ENCODE measurements around the gene BEND2. TPM values are rescaled to one million over a fixed set of nuclear protein-coding genes. Genes with fewer than 3 reads are reported as not detected.

Gene BEND2
- total and polyA plus RNA-seq, 10 donors, result 0.02 to 0.83 (median 0.43) TPM

DNA sequence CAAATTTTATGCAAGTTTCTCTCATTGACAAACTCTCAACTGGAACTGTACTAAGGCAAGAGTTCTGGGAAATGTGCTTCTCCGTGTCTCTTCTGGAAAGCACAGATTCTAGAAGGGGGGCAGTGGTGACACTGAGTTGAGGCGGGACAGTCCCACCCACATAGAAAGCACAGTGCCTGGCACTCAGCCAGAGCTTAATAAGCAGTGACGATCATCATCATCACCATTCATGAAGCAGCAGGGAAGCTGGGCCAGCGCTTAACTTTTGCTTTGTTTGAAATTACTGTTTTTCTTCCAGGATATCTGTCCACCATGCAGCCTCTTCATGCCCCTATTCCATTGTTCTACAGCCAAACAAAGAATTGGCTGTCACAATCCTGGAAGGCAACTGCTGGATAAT, 60.3 kb downstream of the BEND2 start:
- no peak overlapping the region for H3K4me3 ChIP-seq
- WGBS, 5 donors, result 66 to 77% (median 76%) methylated on average over 3 to 4 of the region's 4 CpGs
- intact Hi-C loops (cut with DNase I; ENCODE audit: low total_unique reads), result no loop called here
- TF ChIP-seq CTCF (IDR thresholded peaks at IDR 0.05 in 8 of 11, conservative IDR thresholded peaks at IDR 0.05 in 3 of 11) (no peak), POLR2AphosphoS5 (IDR thresholded peaks at IDR 0.05) (no peak), POLR2A (IDR thresholded peaks at IDR 0.05) (no peak)
- H3K27me3 ChIP-seq (replicated peaks in 1 of 7), result no peaks in the 10 kb centered on the region
- H3K4me1 ChIP-seq, result no peaks in the 10 kb centered on the region
- no peaks in the 10 kb centered on the region for H3K36me3 ChIP-seq
- no peak overlapping the region for H3K27ac ChIP-seq
- no peaks in the 10 kb centered on the region for H3K9me3 ChIP-seq
- no peak for DNase-seq

DNA sequence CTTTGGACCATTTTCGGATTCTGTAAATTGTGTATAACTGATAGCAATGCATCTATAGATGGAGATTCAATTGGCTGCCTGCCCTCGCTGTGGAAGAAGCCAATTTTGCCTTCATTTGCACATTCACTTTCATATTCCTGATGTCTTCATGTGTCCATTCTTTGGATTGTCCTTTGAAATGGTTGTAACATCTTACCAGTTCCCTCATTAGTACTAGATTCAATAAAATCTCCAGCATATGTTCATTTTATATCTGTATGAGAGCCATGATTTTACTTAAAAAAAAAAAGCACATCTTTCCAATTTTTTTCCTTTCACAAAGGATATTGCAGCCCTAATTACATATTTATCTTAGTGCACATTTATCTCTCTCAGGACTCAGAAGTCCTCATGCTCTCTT, 61.7 kb downstream of the BEND2 start:
- WGBS, 5 donors, result 69 to 86% (median 78%) methylated on average over 2 of the region's 2 CpGs
- Histone ChIP-seq H3K4me1 (no peaks in the 10 kb centered on the region), H3K4me3 (no peak overlapping the region), H3K36me3 (no peaks in the 10 kb centered on the region), H3K27ac (no peak overlapping the region), H3K9me3 (no peaks in the 10 kb centered on the region), H3K27me3 (replicated peaks in 1 of 7) (no peaks in the 10 kb centered on the region)
- no peak for DNase-seq
- intact Hi-C loops (cut with DNase I; ENCODE audit: low total_unique reads), result no loop called here
- no peak for TF ChIP-seq POLR2AphosphoS5 (IDR thresholded peaks at IDR 0.05)

- no peak for DNase-seq
- H3K9me3 ChIP-seq, result no peaks in the 10 kb centered on the region
- TF ChIP-seq POLR2A (IDR thresholded peaks at IDR 0.05), result no peak
- TF ChIP-seq POLR2AphosphoS5 (IDR thresholded peaks at IDR 0.05), result no peak
- no peak for TF ChIP-seq CTCF (IDR thresholded peaks at IDR 0.05 in 8 of 11, conservative IDR thresholded peaks at IDR 0.05 in 3 of 11)
- intact Hi-C loops (cut with DNase I; ENCODE audit: low total_unique reads), result no loop called here
- WGBS, 5 donors, result 52 to 82% (median 79%) methylated on average over 1 of the region's 1 CpG
- H3K27me3 ChIP-seq (replicated peaks in 1 of 7), result peaks cover 0 to 4% (median 0%) of the 10 kb centered on the region in 7 donors
- no peak overlapping the region for H3K4me3 ChIP-seq
- no peaks in the 10 kb centered on the region for H3K4me1 ChIP-seq
- no peak overlapping the region for H3K27ac ChIP-seq
- no peaks in the 10 kb centered on the region for H3K36me3 ChIP-seq
Measured at GRCh38 chrX:18151649-18152048, 69.0 kb downstream of the BEND2 start.

DNA sequence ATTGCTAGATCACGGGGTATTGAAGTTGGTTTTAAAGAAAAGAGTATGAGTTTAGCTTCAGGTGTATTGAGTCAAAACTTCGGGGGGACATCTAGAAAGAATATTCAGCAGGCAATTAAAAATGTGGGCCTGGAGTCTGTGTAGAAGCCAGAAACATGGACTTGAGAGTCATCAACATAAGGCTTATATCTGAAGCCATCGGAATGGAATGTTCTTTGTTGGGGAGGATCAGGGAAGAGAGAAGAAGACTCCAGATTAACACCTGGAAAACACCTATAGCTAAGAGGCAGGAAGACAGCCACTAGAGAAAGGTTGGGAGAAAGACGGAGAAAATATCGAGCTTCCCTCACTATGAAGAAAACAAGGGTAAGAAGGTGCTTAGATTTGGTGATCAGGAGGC, 69.5 kb downstream of the BEND2 start:
- no peaks in the 10 kb centered on the region for H3K36me3 ChIP-seq
- intact Hi-C loops (cut with DNase I; ENCODE audit: low total_unique reads), result no loop called here
- no peak overlapping the region for H3K27ac ChIP-seq
- H3K27me3 ChIP-seq (replicated peaks in 1 of 7), result peaks cover 0 to 4% (median 0%) of the 10 kb centered on the region in 7 donors
- H3K9me3 ChIP-seq, result no peaks in the 10 kb centered on the region
- TF ChIP-seq POLR2A (IDR thresholded peaks at IDR 0.05) (no peak), CTCF (IDR thresholded peaks at IDR 0.05 in 8 of 11, conservative IDR thresholded peaks at IDR 0.05 in 3 of 11) (no peak), POLR2AphosphoS5 (IDR thresholded peaks at IDR 0.05) (no peak)
- 79 to 95% (median 82%) methylated on average over 5 of the region's 5 CpGs for WGBS, 5 donors
- H3K4me1 ChIP-seq, result no peaks in the 10 kb centered on the region
- no peak overlapping the region for H3K4me3 ChIP-seq
- no peak for DNase-seq

DNA sequence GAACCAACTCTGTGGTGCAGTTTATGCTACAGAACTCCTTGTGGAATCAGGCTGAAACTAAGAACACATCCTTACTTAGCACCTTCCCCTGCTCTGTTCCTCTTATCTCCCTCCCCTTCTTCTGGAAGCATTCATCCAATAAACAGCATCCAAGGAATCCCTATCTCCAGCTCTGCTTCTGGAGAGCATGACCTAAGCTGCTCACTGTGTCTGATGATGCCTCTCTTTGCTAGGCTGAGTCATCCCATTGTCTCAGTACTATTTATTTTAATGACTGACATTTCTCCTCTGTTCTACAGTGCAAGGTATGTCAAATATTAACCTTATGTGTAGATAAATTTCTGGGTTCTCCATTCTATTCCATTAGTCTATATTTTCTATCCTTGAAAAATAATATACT, 71.2 kb downstream of the BEND2 start:
- Histone ChIP-seq H3K27ac (no peak overlapping the region), H3K36me3 (no peaks in the 10 kb centered on the region), H3K4me1 (no peaks in the 10 kb centered on the region), H3K4me3 (no peak overlapping the region), H3K9me3 (no peaks in the 10 kb centered on the region), H3K27me3 (replicated peaks in 1 of 7) (peaks cover 0 to 4% (median 0%) of the 10 kb centered on the region in 7 donors)
- intact Hi-C loops (cut with DNase I; ENCODE audit: low total_unique reads), result no loop called here
- DNase-seq, result no peak
- TF ChIP-seq POLR2A (IDR thresholded peaks at IDR 0.05) (no peak), CTCF (IDR thresholded peaks at IDR 0.05 in 8 of 11, conservative IDR thresholded peaks at IDR 0.05 in 3 of 11) (no peak), POLR2AphosphoS5 (IDR thresholded peaks at IDR 0.05) (no peak)

All from spleen (tissue), 11 donors.